Bronchial smooth muscle cell (primary cell): ENCODE data around the gene INCENP. TPM values are rescaled to one million over a fixed set of nuclear protein-coding genes. Genes with fewer than 3 reads are reported as not detected.

Experiments used
- total RNA-seq: library from RNA; depleted of rRNA; stranded (reverse); fragments of >200 nt; gene quantifications from 2 replicates; pipeline ENCODE4 v1.2.1, GENCODE V29; 2014

The INCENP gene
- total RNA-seq, result 4.5 and 6.6 TPM in 2 replicates

GRCh38 chr11:62123669-62124185 lies at the start of gene INCENP:
TSS of gene INCENP (plus strand) at chr11:62124011. CDS start at chr11:62128162, 4,151 bp downstream.

GRCh38 chr11:62190011-62190410 lies 66.2 kb downstream of the INCENP start, which contains the start of gene SCGB1D1:
TSS of gene SCGB1D1 (plus strand) at chr11:62190216. CDS start at chr11:62190285, 69 bp downstream.

Other genes starting within 250 kb of the INCENP start
- gene FADS3, start 232.5 kb upstream of the INCENP start, total RNA-seq, result 39.6 and 57.1 TPM in 2 replicates
- 9.1 and 12.6 TPM in 2 replicates for gene RAB3IL1, start 206.4 kb upstream of the INCENP start, total RNA-seq
- gene BEST1, start 173.7 kb upstream of the INCENP start, total RNA-seq, result 2.5 and 4.6 TPM in 2 replicates
- gene FTH1, start 156.4 kb upstream of the INCENP start, total RNA-seq, result 1,092 and 2,770 TPM in 2 replicates
- gene SCGB1D1, start 66.2 kb downstream of the INCENP start, total RNA-seq, result not detected in 2 replicates
- gene SCGB2A1, start 84.7 kb downstream of the INCENP start, total RNA-seq, result not detected in 2 replicates
- not detected in 2 replicates for gene SCGB1D2, start 118.2 kb downstream of the INCENP start, total RNA-seq
- not detected in 2 replicates for gene SCGB2A2, start 146.1 kb downstream of the INCENP start, total RNA-seq
- gene SCGB1D4, start 175.1 kb downstream of the INCENP start, total RNA-seq, result not detected in 2 replicates
- 0.09 and 0.32 TPM in 2 replicates for gene ASRGL1, start 213.4 kb downstream of the INCENP start, total RNA-seq